GM12878 (cell line): ENCODE data around the gene CCDC68.

Experiments used
- CREB1 ChIP-seq: IDR thresholded peaks from 2 replicates; pipeline ENCODE4 v1.6.1; 2012; ENCODE audit warnings: low read depth, mild to moderate bottlenecking, inconsistent platforms
- MXI1 ChIP-seq: fragments of 150-350 bp; IDR thresholded peaks from 2 replicates; pipeline ENCODE4 v1.6.1; 2011; ENCODE audit warnings: low read depth, mild to moderate bottlenecking, inconsistent platforms, low read length, improper control_type of control experiment
- STAT1 ChIP-seq: fragments of 450-650 bp; conservative IDR thresholded peaks from 2 replicates; pipeline ENCODE4 v1.6.1; 2014; ENCODE audit warnings: antibody characterized with exemption, mild to moderate bottlenecking
- TF ChIP-seq, protein P1 (sequence below), 3 experiments: IDR thresholded peaks in 2 of 3; conservative IDR thresholded peaks in 1 of 3; 2 replicates each; pipeline ENCODE4 v1.5.1; 2011; ENCODE audit warnings: low read depth in 3 of 3, low read length in 3 of 3, mild to moderate bottlenecking in 3 of 3, control low read depth in 2 of 3, moderate library complexity in 2 of 3, inconsistent platforms in 1 of 3, mixed read lengths in 1 of 3; ENCODE audit not compliant: control insufficient read depth in 2 of 3, insufficient read depth in 1 of 3; ENCODE audit errors: extremely low read depth in 1 of 3

DNA sequence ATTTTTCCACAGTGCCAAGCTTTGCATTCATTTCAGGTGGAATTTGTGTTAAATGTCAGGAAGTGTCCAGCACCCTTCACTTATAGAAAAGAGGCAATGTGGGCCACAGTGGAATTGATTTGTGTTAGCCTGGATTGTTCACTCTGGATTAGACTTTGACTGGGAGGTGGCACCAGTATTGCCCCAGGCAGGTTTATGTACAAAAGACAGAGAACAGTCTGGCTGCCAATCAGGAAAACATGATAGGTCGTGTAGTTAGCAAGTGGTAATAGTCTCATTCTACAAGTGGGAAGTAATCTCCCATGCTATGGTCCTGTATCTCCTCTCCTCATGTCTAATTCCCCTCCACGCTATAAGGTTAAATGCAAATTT is 85.4 kb downstream of the CCDC68 start:
- TF ChIP-seq, protein P1, sequence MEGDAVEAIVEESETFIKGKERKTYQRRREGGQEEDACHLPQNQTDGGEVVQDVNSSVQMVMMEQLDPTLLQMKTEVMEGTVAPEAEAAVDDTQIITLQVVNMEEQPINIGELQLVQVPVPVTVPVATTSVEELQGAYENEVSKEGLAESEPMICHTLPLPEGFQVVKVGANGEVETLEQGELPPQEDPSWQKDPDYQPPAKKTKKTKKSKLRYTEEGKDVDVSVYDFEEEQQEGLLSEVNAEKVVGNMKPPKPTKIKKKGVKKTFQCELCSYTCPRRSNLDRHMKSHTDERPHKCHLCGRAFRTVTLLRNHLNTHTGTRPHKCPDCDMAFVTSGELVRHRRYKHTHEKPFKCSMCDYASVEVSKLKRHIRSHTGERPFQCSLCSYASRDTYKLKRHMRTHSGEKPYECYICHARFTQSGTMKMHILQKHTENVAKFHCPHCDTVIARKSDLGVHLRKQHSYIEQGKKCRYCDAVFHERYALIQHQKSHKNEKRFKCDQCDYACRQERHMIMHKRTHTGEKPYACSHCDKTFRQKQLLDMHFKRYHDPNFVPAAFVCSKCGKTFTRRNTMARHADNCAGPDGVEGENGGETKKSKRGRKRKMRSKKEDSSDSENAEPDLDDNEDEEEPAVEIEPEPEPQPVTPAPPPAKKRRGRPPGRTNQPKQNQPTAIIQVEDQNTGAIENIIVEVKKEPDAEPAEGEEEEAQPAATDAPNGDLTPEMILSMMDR (IDR thresholded peaks at IDR 0.05 in 2 of 3, conservative IDR thresholded peaks at IDR 0.05 in 1 of 3; ENCODE audit: control insufficient read depth in 2 of 3, extremely low read depth in 1 of 3, insufficient read depth in 1 of 3, low read depth in 3 of 3, low read length in 3 of 3): no peak
- no peak for TF ChIP-seq CREB1
- TF ChIP-seq MXI1: no peak
- no peak for TF ChIP-seq STAT1
